ENCODE measurements around the gene CLSTN2.

The CLSTN2 gene

GRCh38 chr3:139935016-139935865 is at the start of gene CLSTN2:
Gene CLSTN2 (plus strand): TSS chr3:139935185.
- POLR2A ChIA-PET: no interaction called here
- CTCF ChIA-PET: interaction anchor here (1.2 to 1.4 kb wide), 3 partner anchors 217 to 281 kb away, joined by 3 to 5 read pairs (median 4); no protein-coding TSS in a partner anchor
- peak within 1 kb of the TSS; percentile 33 for H3K4me3 ChIP-seq (ENCODE audit: low read depth, low read length)
- no peak for TF ChIP-seq CTCF (IDR thresholded peaks at IDR 0.05; ENCODE audit: insufficient read depth, low read length, missing control alignments)
- no peak for DNase-seq (ENCODE audit: low read depth, low spot score)

GRCh38 chr3:139887431-139887830 is 47.6 kb upstream of the CLSTN2 start:
- DNase-seq (ENCODE audit: low read depth, low spot score): no peak
- H3K4me3 ChIP-seq (ENCODE audit: low read depth, low read length): no peak overlapping the region
- TF ChIP-seq CTCF (IDR thresholded peaks at IDR 0.05; ENCODE audit: insufficient read depth, low read length, missing control alignments): no peak
- ChIA-PET POLR2A (no interaction called here), CTCF (no interaction called here)

- POLR2A ChIA-PET: no interaction called here
- no peak overlapping the region for H3K4me3 ChIP-seq (ENCODE audit: low read depth, low read length)
- DNase-seq (ENCODE audit: low read depth, low spot score): no peak
- CTCF ChIA-PET: no interaction called here
- no peak for TF ChIP-seq CTCF (IDR thresholded peaks at IDR 0.05; ENCODE audit: insufficient read depth, low read length, missing control alignments)
These were observed 46.3 kb upstream of the CLSTN2 start for GRCh38 chr3:139888561-139889140.

GRCh38 chr3:139893267-139893962 is 41.6 kb upstream of the CLSTN2 start:
- TF ChIP-seq CTCF (IDR thresholded peaks at IDR 0.05; ENCODE audit: insufficient read depth, low read length, missing control alignments): no peak
- POLR2A ChIA-PET: no interaction called here
- H3K4me3 ChIP-seq (ENCODE audit: low read depth, low read length): no peak overlapping the region
- DNase-seq (ENCODE audit: low read depth, low spot score): no peak
- CTCF ChIA-PET: no interaction called here

GRCh38 chr3:139893963-139894642 is 40.9 kb upstream of the CLSTN2 start:
- no peak overlapping the region for H3K4me3 ChIP-seq (ENCODE audit: low read depth, low read length)
- POLR2A ChIA-PET: no interaction called here
- no peak for TF ChIP-seq CTCF (IDR thresholded peaks at IDR 0.05; ENCODE audit: insufficient read depth, low read length, missing control alignments)
- DNase-seq (ENCODE audit: low read depth, low spot score): no peak
- CTCF ChIA-PET: no interaction called here

- no peak for TF ChIP-seq CTCF (IDR thresholded peaks at IDR 0.05; ENCODE audit: insufficient read depth, low read length, missing control alignments)
- POLR2A ChIA-PET: no interaction called here
- CTCF ChIA-PET: no interaction called here
These were observed 40.4 kb upstream of the CLSTN2 start for GRCh38 chr3:139894643-139894989.

More at GRCh38 chr3:139894643-139894989, 40.4 kb upstream of the CLSTN2 start:
- DNase-seq (ENCODE audit: low read depth, low spot score): no peak
- H3K4me3 ChIP-seq (ENCODE audit: low read depth, low read length): no peak overlapping the region

Measured in AG04449 (cell line).